ENCODE measurements around the gene HAVCR2.

The HAVCR2 gene

DNA sequence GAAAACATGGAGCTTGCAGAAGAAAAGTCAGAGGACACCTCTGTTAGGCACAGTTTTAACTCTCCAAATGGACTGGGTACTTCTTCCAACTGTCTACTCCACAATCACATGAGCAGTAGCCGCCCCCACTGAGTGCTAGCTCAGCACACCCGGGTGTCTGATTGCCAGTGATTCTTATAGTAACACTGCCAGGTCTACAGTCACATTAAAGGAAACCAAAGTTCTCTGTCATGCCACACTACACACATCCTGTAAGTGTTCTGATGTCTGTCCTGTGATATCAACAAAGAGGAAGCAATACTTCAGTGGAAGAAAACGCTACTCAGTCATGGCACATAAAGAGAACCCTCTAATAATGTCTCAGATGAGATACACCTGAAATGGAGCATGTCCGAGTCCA is at the start of gene HAVCR2:
HAVCR2 (minus strand) TSS at position 69 of the 400 bp plus-strand sequence; CDS start at position 8, 61 bp downstream.
- no peak for DNase-seq

DNA sequence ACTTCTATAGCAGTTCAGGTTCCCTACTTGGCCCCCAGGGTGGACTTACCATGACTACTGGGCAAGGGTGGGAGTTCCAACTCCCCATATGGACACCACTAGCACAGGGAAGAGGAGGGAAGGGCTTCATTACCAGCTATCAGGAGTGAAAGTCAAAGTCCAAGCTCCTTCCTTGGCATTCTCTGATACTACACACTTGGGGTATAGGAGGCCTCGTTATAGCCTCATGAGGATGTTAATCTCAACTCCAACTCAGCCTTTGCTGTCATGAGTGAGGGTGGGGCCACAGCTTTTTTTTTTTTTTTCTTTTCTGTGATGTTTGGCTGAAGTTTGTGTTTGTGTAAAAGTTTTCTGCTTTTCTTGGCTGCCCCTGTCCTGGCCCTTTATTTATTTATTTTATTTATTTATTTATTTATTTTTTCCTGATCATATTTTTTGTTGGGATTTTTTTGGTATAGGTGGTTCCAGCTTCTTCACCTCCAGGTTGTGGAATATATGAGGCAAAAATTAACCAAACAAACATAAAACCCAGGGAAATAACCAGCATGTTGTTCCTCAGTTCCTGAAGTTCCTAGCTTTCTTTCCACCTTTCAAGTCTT is 48.5 kb upstream of the HAVCR2 start:
- no peak for DNase-seq

DNA sequence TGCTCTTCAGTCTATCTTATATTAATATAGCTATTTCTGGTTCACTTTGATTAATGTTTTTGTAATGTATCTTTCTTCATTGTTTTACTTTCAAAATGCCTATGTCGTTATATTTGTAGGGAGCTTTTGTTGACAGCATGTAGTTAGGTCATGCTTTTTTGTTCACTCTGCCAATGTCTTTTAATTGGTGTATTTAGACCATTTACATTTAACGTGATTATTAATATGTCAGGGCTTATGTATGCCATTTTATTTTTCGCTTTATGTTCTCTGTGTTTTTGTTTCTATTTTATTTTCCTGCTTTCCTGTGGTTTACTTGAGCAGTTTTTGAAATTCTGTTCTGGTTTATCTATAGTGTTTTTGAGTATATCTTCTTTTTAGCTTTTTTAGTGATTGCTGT is 46.5 kb upstream of the HAVCR2 start:
- no peak for DNase-seq

DNA sequence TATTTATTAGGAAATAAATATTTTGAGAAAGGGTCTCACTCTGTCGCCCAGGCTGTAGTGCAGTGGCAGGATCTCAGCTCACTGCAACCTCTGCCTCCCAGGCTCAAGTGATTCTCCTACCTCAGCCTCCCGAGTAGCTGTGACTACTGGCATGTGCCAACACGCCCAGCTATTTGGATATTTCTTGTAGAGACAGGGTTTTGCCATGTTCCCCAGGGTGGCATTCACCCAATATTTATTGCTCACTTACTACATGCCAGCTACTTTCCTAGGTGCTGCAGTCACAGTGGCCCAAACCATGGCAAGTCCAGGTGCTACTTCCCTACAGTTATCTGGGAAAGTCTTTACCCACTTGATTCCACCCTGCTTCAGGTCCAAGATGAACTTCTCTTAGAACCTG is 42.2 kb upstream of the HAVCR2 start:
- no peak for DNase-seq

DNA sequence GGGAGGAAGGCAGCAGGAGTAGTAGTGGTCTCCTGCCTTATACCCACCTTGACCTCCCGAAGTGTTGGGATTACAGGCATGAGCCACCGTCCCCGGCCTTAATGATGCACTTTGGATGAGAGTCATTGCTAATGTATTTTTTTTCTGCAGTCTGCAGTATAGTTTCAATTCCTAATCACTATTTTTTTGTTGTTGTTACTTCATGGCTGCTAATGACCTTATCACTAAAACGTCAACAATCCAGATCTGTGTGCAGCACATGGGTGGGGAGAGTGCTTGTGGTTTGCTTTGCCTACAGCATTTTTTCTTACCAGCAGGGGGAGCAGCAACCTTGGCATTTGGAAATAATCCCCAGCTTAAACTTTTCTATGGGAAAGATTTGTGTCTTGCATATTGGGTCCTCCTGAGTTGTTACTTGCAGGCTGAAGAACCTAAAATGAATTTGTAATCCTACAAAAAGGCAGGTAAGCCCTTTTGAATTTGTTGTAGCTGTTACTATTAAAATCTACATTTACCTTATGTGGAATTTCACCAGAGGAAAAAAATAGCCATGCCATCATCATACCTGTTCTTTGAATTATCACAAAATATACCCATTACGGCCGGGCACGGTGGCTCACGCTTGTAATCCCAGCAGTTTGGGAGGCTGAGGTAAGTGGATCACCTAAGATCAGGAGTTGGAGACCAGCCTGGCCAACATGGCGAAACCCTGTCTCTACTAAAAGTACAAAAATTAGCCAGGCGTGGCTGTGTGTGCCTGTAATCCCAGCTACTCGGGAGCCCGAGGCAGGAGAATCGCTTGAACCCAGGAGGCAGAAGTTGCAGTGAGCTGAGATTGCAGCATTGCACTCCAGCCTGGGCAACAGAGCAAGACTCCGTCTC is 40.1 kb upstream of the HAVCR2 start:
- peak; percentile 14 to 70 for DNase-seq

DNA sequence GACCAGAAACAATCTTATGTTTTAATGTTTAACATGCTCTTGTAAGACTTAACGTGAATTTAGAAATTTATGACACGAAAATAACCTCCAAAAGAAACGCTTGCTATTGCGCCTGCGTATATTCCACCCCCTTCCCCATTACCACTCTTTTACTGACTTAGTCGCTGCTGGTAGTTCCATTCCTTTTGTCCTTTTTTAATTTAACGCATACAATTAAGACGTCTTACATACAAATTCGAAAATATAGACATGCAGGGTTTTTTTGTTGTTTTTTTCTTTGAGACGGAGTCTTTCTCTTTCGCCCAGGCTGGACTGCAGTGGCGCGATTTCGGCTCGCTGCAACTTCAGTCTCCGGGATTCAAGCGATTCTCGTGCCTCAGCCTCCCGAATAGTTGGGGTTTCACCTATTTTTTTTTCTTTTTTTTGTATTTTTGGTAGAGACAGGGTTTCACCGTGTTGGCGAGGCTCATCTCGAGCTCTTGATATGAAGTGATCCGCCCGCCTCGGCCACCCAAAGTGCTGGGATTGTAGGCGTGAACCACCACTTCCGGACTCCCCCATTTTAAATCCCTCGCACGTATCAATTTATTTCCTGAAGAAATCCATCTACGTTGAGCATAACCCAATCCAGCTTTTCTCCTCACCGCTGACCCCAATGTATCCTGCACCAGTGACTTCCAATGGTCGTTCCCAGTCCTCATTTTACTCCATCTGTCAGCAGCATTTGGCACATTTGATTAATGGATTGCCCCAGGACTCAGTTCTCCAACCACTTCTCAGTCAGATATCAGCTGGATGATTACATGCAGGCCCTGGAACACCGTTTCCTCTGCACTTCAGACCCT is 34.5 kb upstream of the HAVCR2 start:
- peak; percentile 75 to 85 for DNase-seq

DNA sequence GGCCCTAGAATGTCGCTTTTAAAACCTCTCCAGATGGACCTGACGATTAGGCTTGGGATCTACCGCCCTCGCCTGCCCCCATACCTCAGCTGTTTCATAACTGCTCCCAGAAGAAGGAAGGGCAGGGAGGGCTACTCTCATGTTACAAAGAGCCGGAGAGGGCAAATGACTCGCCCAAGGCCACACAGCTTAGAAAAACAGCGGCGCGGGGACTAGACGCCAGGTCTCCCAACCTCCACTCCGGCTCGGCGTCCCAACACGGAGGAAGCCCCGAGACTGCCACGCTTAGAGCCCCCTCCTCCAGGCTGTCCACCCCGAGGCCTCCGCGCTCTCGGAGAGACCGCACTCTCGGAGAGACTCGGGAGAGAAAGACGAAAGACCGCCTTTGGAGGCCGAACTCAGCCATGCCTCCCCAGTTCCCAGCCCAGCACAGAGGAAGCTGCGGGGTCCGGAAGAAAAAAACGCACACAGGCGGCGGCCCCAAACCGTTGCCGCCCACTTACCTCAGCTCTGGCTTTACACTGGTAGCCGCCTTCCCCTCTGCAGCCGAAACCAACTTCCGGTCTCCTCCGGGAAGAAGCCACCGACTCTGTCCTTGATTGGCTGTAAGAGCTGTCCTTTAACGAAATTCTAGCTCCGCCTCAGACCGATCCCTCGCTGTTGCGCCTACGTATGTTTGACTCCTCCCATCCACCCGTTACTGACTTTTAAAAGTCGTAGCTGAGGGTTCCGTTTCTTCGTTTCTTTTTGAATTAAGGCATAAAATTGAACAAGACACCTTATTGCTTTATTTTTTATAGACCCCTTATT is 33.7 kb upstream of the HAVCR2 start, which contains the start of gene MED7:
MED7 (minus strand) TSS at position 549 of the 810 bp plus-strand sequence. CDS start 3,434 bp downstream, outside the sequence.
- DNase-seq, result peak; percentile 95 to 98

DNA sequence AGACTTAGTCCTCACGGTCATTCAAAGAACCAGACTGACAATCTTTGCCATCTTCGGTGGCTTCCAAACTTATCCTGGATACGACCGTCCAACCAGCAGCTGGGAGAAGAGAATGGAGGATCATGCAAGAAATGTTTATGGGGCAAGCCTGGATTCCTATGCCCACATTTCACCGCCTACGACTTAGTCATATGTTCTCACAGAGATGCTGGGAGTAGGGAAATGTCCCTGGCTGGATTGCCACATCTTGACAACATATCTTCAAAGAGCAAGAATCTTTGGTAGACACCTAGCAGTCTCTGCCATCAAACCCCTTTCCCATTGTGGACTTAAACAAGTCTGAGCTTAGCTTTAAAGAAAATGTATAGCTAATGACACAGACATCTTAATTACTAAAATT is 28.8 kb upstream of the HAVCR2 start:
- no peak for DNase-seq

DNA sequence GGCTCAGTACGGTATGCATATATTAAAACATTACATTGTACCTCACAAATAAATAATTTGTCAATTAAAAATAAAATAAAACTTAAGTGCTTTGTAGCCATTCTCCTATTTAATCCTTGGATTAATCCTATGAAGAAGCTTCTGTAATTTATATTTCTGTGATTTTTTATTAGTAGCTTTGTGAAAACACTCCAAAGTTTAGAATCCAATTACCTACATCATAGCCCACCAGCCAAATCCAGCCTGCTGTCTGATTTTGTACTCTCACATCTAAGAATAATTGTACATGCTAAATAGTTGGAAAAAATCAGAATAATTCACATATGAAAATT is 23.4 kb upstream of the HAVCR2 start:
- DNase-seq, result no peak

DNA sequence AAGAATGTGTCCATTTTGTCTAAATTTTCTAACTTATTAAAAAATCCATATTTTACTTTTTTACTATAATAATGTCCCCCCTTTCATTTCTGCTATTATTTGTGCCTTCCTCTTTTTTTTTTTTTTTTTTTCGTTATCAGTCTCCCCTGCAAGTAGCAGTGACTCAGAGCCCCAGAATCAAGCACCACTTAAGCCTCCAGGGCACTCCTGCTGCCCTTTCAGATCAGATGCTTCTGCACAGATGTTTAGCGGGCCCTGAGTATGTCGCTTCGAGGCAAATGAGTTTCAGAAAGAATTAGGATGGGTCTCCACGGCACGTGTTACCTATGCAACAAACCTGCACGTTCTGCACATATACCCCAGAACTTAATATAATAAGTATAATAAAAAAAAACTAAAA is 22.1 kb upstream of the HAVCR2 start:
- no peak for DNase-seq

DNA sequence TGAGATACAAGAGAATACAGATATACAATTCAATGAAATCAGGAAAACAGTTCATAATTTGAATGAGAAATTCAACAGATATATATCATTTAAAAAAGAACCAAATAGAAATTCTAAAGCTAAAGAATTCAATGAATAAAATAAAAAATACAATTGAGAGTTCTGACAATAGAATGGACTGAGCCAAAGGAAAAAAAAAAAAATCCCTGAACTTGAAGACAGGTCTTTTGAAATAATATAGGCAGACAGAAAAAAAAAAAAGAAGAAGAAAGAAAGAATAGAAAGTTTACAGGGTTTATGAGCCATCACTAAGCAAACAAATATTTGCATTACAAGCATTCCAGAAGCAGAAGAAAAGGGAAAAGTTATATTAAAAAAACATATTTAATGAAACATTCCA is 12.9 kb upstream of the HAVCR2 start:
- no peak for DNase-seq

DNA sequence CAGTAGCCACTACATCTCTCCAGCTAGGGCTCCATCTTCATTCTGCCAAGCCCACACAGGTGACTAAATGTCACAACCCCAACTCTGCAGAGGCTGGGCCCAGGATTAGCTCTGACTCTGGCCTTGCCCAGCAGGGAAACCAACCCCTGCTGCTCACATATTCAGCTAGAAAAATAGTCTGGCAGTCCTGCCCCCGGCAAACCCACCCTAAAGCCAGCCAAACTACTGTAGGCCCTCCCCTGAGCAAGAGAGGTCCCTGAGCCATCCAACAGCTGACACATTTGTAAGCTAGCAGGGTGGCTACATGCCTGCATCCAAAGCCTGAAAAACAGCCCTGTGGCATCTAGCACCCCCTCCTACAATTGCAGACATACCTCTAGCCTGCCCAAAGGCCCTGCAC is 11.3 kb upstream of the HAVCR2 start:
- DNase-seq, result no peak

DNA sequence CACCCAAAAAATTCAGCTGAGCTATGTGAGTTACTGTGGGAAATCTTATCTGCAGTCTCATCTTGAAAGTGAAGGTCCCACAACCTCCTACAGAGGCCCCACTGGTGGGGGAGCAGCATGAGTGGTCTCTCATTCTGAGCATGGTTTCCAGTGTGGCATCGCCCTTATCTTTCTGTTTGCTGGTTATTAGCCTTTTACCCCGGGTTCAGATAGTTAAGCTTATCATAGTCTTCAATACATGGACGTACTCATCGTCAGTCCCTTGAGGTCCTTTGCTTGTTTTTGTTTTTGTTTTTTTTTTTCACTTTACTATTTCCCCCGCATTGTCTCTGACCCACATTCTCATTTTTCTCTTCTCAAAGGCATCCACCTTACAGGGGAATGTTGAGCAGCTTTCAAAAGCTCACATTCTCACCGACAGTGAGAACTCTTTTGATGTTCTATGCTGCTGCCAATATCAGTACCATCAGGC is 7.7 kb upstream of the HAVCR2 start:
- DNase-seq, result no peak

DNA sequence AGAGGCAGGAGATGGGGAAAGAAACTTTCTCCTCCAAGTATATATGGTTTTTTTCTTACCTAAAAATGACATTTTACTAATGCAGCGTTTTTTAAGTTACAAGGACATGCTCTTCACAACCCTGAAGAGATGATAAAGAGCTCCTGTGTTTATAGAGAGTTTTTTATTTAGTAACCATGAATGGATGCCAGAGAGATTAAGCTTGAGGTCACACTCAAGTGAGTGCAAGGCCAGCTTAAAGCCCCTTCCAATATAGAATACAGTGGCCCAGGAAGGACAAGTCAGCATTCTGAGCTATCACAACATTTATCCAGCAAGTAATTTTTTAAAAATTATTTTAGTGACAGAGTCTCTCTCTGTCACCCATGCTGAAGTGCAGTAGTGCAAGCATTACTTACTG is 6.7 kb upstream of the HAVCR2 start:
- DNase-seq, result no peak

DNA sequence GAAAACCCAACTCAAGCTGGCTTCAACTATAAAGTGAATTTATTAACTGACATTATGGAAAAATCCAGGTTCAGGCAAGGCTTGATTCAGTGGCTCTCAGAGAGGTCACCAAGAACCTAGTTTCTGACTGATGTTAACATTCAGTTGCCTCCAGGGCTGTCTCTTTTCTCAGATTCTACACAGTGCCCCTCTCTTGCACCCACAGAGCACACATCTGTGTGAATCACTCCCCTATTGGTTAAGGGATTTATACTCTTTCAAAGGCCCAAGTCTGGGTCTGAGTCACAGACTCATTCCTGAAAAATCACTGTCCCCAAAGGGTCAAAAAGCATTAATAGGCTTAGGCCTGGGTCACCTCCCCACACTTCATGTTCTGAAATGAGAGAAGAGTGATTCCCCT is 6.2 kb upstream of the HAVCR2 start:
- DNase-seq, result no peak

DNA sequence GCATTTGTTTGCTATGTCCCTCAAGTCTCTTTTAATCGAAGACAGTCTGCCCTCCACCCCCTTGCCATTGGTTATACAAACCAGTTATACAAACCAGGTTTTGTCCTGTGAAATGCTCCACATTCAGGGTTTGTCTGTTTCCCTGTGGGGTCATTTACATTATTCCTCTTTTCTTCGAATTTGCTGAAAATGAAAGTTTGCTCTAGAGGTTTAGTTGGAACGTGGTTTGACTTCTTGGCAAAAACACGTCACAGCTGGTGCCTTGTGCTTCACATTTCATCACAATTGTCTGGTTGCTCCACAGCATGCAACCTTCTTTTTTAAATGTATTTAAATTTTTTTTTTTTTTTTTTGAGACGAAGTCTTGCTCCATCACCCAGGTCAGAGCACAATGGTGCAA is 4.2 kb upstream of the HAVCR2 start:
- DNase-seq, result no peak

DNA sequence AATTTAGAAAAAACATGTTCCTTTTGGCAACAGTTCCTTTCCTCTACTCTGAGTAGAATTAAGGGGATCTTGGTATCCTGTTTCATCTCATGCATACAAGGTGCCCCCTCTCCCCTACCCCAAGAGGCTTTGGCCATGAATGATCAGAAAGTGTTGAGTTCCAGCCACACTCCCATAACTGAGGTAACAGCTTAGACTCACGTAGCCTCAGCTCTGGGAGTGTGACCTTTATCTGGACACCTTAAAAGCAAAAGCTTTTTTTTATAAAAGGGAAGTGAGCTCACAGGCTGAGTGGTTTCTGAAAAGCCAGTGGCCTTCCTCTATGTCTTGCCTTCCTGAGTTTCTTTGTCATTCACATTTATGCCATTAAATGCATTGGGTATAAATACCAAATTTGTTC is 900 bp upstream of the HAVCR2 start:
- DNase-seq, result no peak

DNA sequence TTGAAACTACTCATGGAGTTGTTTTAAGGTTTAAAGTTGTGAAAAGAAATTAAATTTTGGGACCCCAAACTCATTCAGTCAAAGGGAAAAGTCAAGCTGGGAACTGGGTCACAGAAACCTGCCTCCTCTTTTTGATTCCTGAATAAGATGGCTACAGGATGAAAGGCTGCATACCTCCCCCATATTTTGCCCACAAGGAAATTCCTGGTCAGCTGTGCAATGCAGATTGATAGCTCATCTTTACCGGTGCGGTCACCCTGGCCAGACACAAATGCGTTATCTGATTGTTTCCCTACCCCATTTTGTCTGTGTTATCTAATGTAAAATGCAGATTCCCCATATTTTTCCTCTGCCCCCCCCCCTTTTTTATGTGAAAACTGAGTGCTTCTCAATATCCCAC is 1.3 kb downstream of the HAVCR2 start:
- no peak for DNase-seq

DNA sequence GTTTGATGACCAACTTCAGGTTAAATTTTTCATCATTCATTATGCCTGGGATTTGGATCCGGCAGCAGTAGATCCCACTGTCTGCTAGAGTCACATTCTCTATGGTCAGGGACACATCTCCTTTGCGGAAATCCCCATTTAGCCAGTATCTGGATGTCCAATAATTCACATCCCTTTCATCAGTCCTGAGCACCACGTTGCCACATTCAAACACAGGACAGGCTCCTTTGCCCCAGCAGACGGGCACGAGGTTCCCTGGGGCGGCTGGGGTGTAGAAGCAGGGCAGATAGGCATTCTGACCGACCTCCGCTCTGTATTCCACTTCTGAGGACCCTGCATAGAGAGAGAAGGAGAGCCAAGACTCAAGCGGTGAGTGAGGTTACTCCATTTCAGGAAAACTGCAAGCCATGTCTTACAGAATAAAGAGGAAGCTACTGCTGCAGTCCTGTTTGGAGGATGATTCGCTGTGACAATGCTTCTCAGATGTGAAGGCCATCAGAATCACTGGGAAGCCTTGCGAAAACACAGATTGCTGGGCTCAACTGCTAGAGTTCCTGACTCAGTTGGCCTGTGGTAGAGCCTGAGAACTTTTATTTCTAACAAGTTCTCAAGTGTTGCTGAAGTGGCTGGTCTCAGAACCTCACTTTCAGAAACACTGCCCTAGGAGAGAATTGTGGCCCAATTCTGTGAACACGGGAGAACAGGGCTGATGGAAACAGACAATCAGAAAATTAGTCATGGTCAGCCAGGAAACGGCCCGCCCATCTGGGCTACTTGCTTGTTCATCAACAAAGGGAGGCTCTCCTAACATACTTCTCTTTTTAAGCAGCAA is 2.0 kb downstream of the HAVCR2 start:
- DNase-seq, result no peak

DNA sequence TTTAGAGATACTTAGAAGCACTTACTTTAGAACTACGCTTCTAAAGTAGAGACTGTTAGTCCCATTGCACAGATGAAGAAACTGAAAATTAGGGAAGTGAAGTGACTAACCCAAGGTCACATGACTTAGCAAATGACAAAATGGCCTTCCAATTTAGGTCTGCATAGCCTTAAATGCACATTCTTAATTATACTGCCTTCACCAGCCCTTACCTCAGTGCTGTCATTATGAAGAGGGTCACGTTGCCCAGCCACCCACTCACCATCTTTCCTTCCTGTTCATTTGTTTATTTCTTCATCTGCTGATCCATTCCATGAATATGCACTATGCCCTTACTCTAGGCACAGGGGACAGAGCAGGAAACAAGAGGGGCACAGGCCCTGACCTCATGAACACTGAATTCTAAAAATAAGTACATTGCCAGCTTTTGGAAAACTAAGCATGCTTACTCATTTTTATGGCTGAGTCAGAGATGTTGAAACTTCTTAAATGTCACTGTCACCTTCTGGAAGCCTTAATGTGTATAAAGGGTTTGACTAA is 8.6 kb downstream of the HAVCR2 start:
- DNase-seq, result no peak

DNA sequence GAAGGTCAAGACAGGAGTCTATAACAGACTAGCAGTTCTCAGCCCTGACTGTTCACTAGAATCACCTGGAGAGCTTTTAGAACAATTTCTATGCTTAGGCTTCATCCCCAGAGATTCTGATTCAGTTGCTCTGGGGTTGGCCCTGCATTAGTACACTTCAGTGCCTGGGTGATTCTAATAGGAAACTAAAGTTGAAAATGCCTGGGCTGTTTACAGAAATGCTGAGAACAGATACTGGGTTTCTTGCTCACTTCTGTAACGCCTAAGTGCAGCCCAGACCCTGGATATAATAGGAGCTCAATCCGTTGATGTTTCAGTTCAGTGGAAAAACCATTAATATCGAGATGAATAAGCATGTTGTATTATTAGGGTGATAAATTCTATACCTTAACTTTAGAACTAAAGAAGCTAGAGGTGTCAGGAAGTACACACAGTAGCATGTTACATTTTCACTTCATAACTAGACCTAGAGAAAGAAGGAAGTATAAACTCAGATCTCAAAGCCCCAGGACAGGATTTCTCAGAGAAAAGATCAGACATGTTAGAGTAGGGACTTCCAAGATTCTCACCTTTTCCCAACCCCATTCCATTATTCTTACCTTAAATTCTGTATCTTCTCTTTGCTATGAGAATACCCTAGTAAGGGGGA is 20.4 kb downstream of the HAVCR2 start:
- no peak for DNase-seq
